ENCODE measurements around the gene MDK. TPM values are rescaled to one million over a fixed set of nuclear protein-coding genes. Genes with fewer than 3 reads are reported as not detected.
A peak's percentile ranks its signal among the peaks of the same experiment; 100 is the strongest.

The MDK gene
- total RNA-seq, 1 donor from 2014 or later: 0.55 TPM

- DNase-seq (no peak), ATAC-seq (ENCODE audit: low read depth) (no peak)
- ChIA-PET CTCF (interaction anchor here (0.8 kb wide), 1 partner anchor 32 kb away, joined by 3 read pairs; no protein-coding TSS in a partner anchor), POLR2A (interaction anchor here (0.6 kb wide), 1 partner anchor 11 kb away, joined by 3 read pairs; no protein-coding TSS in a partner anchor)
- H3K4me3 Mint-ChIP-seq: no peak overlapping the region
- H3K27ac Mint-ChIP-seq: no peak overlapping the region
- intact Hi-C loops (cut with micrococcal nuclease): no loop called here
- no peaks in the 10 kb centered on the region for H3K9me3 Mint-ChIP-seq
- peaks cover 31% of the 10 kb centered on the region for H3K4me1 Mint-ChIP-seq
- peaks cover 3% of the 10 kb centered on the region for H3K36me3 Mint-ChIP-seq (ENCODE audit: low read depth)
- TF ChIP-seq CTCF (IDR thresholded peaks at IDR 0.05): no peak
- peaks cover 6% of the 10 kb centered on the region for H3K27me3 Mint-ChIP-seq
Observed at GRCh38 chr11:46343520-46343919, 37.9 kb upstream of the MDK start.

- CTCF ChIA-PET: interaction anchor here (1.0 to 2.0 kb wide), 2 partner anchors 29 kb away, joined by 3 to 5 read pairs; no protein-coding TSS in a partner anchor
- Mint-ChIP-seq H3K9me3 (no peaks in the 10 kb centered on the region), H3K27ac (no peak overlapping the region), H3K4me1 (peaks cover 44% of the 10 kb centered on the region), H3K27me3 (peaks cover 3% of the 10 kb centered on the region), H3K4me3 (peak overlapping the region; percentile 78), H3K36me3 (ENCODE audit: low read depth) (peaks cover 3% of the 10 kb centered on the region)
- ATAC-seq (ENCODE audit: low read depth) (no peak), DNase-seq (no peak)
- POLR2A ChIA-PET: interaction anchor here (1.1 kb wide), 1 partner anchor 8 kb away, joined by 8 read pairs; no protein-coding TSS in a partner anchor
- TF ChIP-seq CTCF (IDR thresholded peaks at IDR 0.05): no peak
- intact Hi-C loops (cut with micrococcal nuclease): loop anchor here (5.0 kb wide), 3 partner anchors 37 to 498 kb away; partner anchors contain the start of genes CRY2 and MDK
Observed at GRCh38 chr11:46345131-46345597, 36.3 kb upstream of the MDK start.

- ChIA-PET POLR2A (interaction anchor here (0.6 to 1.1 kb wide), 2 partner anchors 9 to 1550 kb away, joined by 3 to 8 read pairs; no protein-coding TSS in a partner anchor), CTCF (interaction anchor here (2.0 kb wide), 1 partner anchor 30 kb away, joined by 5 read pairs; no protein-coding TSS in a partner anchor)
- Mint-ChIP-seq H3K27ac (peak overlapping the region; percentile 83), H3K4me3 (peak overlapping the region; percentile 90), H3K9me3 (no peaks in the 10 kb centered on the region), H3K4me1 (peaks cover 44% of the 10 kb centered on the region), H3K27me3 (peaks cover 3% of the 10 kb centered on the region), H3K36me3 (ENCODE audit: low read depth) (peaks cover 3% of the 10 kb centered on the region)
- ATAC-seq (ENCODE audit: low read depth) (no peak), DNase-seq (no peak)
- TF ChIP-seq CTCF (IDR thresholded peaks at IDR 0.05): no peak
- intact Hi-C loops (cut with micrococcal nuclease): loop anchor here (2.0 to 5.0 kb wide), 5 partner anchors 36 to 499 kb away; partner anchors contain the start of genes CRY2, MDK and PHF21A
Observed at GRCh38 chr11:46345881-46346484, 35.5 kb upstream of the MDK start.

- Mint-ChIP-seq H3K9me3 (no peaks in the 10 kb centered on the region), H3K4me3 (peak within 1 kb of the TSS; percentile 90), H3K27me3 (no peaks in the 10 kb centered on the region), H3K27ac (peak within 1 kb of the TSS; percentile 83), H3K4me1 (peaks cover 52% of the 10 kb centered on the region), H3K36me3 (ENCODE audit: low read depth) (peaks cover 3% of the 10 kb centered on the region)
- DNase-seq: peak; percentile 99
- CTCF ChIA-PET: interaction anchor here (0.6 to 2.5 kb wide), 7 partner anchors 11 to 182 kb away, joined by 3 to 8 read pairs (median 5); no protein-coding TSS in a partner anchor
- peak; percentile 93 for ATAC-seq (ENCODE audit: low read depth)
- POLR2A ChIA-PET: interaction anchor here (1.1 kb wide), 1 partner anchor 29 kb away, joined by 3 read pairs; no protein-coding TSS in a partner anchor
- TF ChIP-seq CTCF (IDR thresholded peaks at IDR 0.05): no peak
- intact Hi-C loops (cut with micrococcal nuclease): loop anchor here (1.0 to 5.0 kb wide), 10 partner anchors 20 to 500 kb away; partner anchors contain the start of genes ARHGAP1, ATG13, CRY2 and HARBI1
Observed at GRCh38 chr11:46346886-46347636, 34.4 kb upstream of the MDK start, which contains the start of gene DGKZ. Gene DGKZ, plus strand, starts transcription at chr11:46347463. Its CDS starts 197 bp downstream, at chr11:46347660.
